ENCODE results near the gene THOC7.

The THOC7 gene

GRCh38 chr3:63877737-63878393 lies 14.3 kb upstream of the THOC7 start:
- DNase-seq, result no peak

- DNase-seq, result no peak
Observed at GRCh38 chr3:63876260-63876659, 12.7 kb upstream of the THOC7 start.

- no peak for DNase-seq
Observed at GRCh38 chr3:63875510-63875909, 11.9 kb upstream of the THOC7 start.

- DNase-seq, result no peak
Observed at GRCh38 chr3:63874769-63875168, 11.2 kb upstream of the THOC7 start.

- DNase-seq, result no peak
Observed at GRCh38 chr3:63872135-63872924, 8.7 kb upstream of the THOC7 start.

- DNase-seq, result no peak
Observed at GRCh38 chr3:63870615-63871005, 7.0 kb upstream of the THOC7 start.

- DNase-seq, result no peak
Observed at GRCh38 chr3:63869940-63870614, 6.5 kb upstream of the THOC7 start.

GRCh38 chr3:63867225-63867624 lies 3.6 kb upstream of the THOC7 start:
- no peak for DNase-seq

- DNase-seq, result no peak
Observed at GRCh38 chr3:63864965-63865327, 1.3 kb upstream of the THOC7 start.

GRCh38 chr3:63864008-63864964 lies 681 bp upstream of the THOC7 start:
- DNase-seq, result peak; percentile 86

GRCh38 chr3:63862804-63863149 lies 828 bp downstream of the THOC7 start:
- DNase-seq, result no peak

GRCh38 chr3:63861306-63861705 lies 2.3 kb downstream of the THOC7 start:
- no peak for DNase-seq

- no peak for DNase-seq
Observed at GRCh38 chr3:63860776-63861175, 2.8 kb downstream of the THOC7 start.

GRCh38 chr3:63857311-63857710 lies 6.3 kb downstream of the THOC7 start:
- DNase-seq, result no peak

GRCh38 chr3:63855333-63855940 lies 8.2 kb downstream of the THOC7 start:
- no peak for DNase-seq

GRCh38 chr3:63853106-63853505 lies 10.5 kb downstream of the THOC7 start:
- no peak for DNase-seq

- no peak for DNase-seq
Observed at GRCh38 chr3:63851287-63851686, 12.3 kb downstream of the THOC7 start.

- no peak for DNase-seq
Observed at GRCh38 chr3:63849175-63849574, 14.4 kb downstream of the THOC7 start.

- DNase-seq, result no peak
Observed at GRCh38 chr3:63847718-63848450, 15.7 kb downstream of the THOC7 start.

GRCh38 chr3:63845215-63845614 lies 18.4 kb downstream of the THOC7 start:
- no peak for DNase-seq

GRCh38 chr3:63842127-63842526 lies 21.5 kb downstream of the THOC7 start:
- no peak for DNase-seq

GRCh38 chr3:63841704-63842103 lies 21.9 kb downstream of the THOC7 start:
- no peak for DNase-seq

Data from 8988T (cell line).